Panc1 (cell line): Measurements from ENCODE around the gene MAP1B. TPM values are rescaled to one million over a fixed set of nuclear protein-coding genes. Genes with fewer than 3 reads are reported as not detected.

ENCODE experiments used
- ATAC-seq: fragments of 200-7000 bp; cut with Tn5 transposase; 2 replicates; pipeline ENCODE4 v1.9.1; 2020; ENCODE audit warnings: mild to moderate bottlenecking, moderate library complexity
- BruUV-seq: library from RNA; stranded (reverse); fragments of 400-500 nt; replicated peaks from 2 replicates; lab custom pipeline; 2021; lab: Mats Ljungman, UMichigan
- CTCF ChIA-PET: fragments of 300-600 bp; sonication (Branson Sonifier 250); formaldehyde crosslinking; loops from one replicate; lab custom pipeline; 2022; ENCODE audit warnings: antibody characterized with exemption; lab: Charles Lee
- POLR2A ChIA-PET: fragments of 300-600 bp; sonication (Branson Sonifier 250); formaldehyde crosslinking; loops from one replicate; lab custom pipeline; 2022; ENCODE audit warnings: antibody characterized with exemption; lab: Charles Lee
- DNase-seq: peaks from one replicate; pipeline ENCODE4 v3.0.0-alpha.2; 2010; ENCODE audit warnings: low read depth, low spot score
- H3K27ac ChIP-seq: 2 replicates; pipeline ENCODE4 v1.5.1; 2011; ENCODE audit warnings: mild to moderate bottlenecking, low read length, inconsistent platforms
- H3K27me3 ChIP-seq: fragments of 200-500 bp; sonication (Bioruptor generic); 2 replicates; pipeline ENCODE4 v1.6.0; 2014; ENCODE audit warnings: low read length, inconsistent platforms; ENCODE audit not compliant: control insufficient read depth, insufficient read depth
- H3K36me3 ChIP-seq: fragments of 200-500 bp; sonication (Bioruptor generic); 2 replicates; pipeline ENCODE4 v1.5.1; 2014; ENCODE audit warnings: inconsistent platforms, mild to moderate bottlenecking, low read length, moderate library complexity; ENCODE audit not compliant: control insufficient read depth, insufficient read depth
- H3K4me1 ChIP-seq: 2 replicates; pipeline ENCODE4 v1.5.1; 2011; ENCODE audit warnings: inconsistent platforms, mild to moderate bottlenecking, low read length, moderate library complexity; ENCODE audit not compliant: control insufficient read depth, insufficient read depth
- H3K4me3 ChIP-seq, 2 experiments: 2 replicates each; pipeline ENCODE4 v1.5.1; 2011 to 2012; ENCODE audit warnings: low read depth in 2 of 2, low read length in 2 of 2, mild to moderate bottlenecking in 2 of 2, inconsistent platforms in 1 of 2, moderate library complexity in 1 of 2
- H3K9me3 ChIP-seq: fragments of 200-500 bp; sonication (Bioruptor generic); 2 replicates; pipeline ENCODE4 v1.5.1; 2014; ENCODE audit warnings: low read depth, mild to moderate bottlenecking, inconsistent platforms, low read length, moderate library complexity; ENCODE audit not compliant: control insufficient read depth, insufficient read depth
- POLR2AphosphoS5 ChIP-seq: IDR thresholded peaks from 2 replicates; pipeline ENCODE4 v1.6.1; 2012; ENCODE audit warnings: mild to moderate bottlenecking, low read depth, low read length, moderate library complexity
- REST ChIP-seq, 2 experiments: IDR thresholded peaks; 2 replicates each; pipeline ENCODE4 v1.6.1; 2011 to 2012; ENCODE audit warnings: low read depth in 2 of 2, control low read depth in 1 of 2, low read length in 1 of 2, mild to moderate bottlenecking in 1 of 2, moderate library complexity in 1 of 2; ENCODE audit not compliant: insufficient read depth in 1 of 2
- SIN3A ChIP-seq: IDR thresholded peaks from 2 replicates; pipeline ENCODE4 v1.6.1; 2012; ENCODE audit warnings: low read depth, mild to moderate bottlenecking, low read length, moderate library complexity, borderline replicate concordance; ENCODE audit not compliant: insufficient read depth
- TCF7L2 ChIP-seq: IDR thresholded peaks from 2 replicates; pipeline ENCODE4 v1.6.1; 2011; ENCODE audit warnings: mild to moderate bottlenecking, low read depth, low read length, inconsistent platforms
- in situ Hi-C: cut with HindIII; loops from 2 replicates; pipeline ENCODE4 v1.10.0; 2016; ENCODE audit warnings: low sequenced_read_pairs, low pct_unique_long_range_greater_than_20kb
- intact Hi-C: fragments of 100-400 bp; cut with micrococcal nuclease; formaldehyde crosslinking; loops from one replicate; pipeline ENCODE4 v1.10.0; 2022; ENCODE audit not compliant: unreplicated experiment
- total RNA-seq: library from RNA; stranded (reverse); gene quantifications from one replicate; pipeline ENCODE4 v1.2.1, GENCODE V29; 2021; ENCODE audit not compliant: unreplicated experiment
- TF ChIP-seq, protein P1 (sequence below): fragments of 450-650 bp; IDR thresholded peaks from 2 replicates; pipeline ENCODE4 v1.5.1; 2017; ENCODE audit warnings: mild to moderate bottlenecking

MAP1B gene
- total RNA-seq, 1 experiment from 2014 or later = 82.3 TPM

DNA sequence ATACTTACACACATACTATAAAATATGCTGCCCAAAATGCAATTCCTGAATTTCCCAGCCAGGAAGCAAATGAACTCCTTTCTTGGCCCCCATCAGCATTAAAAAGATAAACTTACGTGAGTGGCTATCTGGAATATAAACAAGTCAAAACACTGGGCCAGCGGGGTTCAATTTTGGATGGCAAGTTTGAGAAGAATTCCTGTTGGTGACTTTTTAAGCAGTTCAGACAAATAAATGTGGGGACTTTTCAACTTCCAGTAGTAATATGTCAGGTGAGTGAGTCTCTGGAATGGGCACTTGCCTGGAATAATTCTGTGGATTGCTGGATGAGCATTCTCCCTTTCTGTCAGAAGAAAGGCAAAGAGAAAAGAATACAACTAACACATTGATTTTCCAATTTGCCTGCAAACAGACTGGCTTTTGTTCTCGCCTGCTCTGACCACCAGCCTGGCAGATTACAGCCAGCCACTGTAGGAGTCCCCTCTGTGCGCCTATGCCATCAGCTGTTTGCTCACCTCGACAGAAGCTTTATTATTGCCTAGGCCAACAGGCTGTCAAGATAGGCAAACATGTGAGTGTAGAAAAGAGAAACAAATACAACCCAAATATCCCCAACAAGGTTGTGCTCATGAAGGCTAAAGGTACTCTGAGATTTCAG lies 134.2 kb downstream of the MAP1B start:
- in situ Hi-C loops (no loop called here), intact Hi-C loops (no loop called here)
- TF ChIP-seq, protein P1, sequence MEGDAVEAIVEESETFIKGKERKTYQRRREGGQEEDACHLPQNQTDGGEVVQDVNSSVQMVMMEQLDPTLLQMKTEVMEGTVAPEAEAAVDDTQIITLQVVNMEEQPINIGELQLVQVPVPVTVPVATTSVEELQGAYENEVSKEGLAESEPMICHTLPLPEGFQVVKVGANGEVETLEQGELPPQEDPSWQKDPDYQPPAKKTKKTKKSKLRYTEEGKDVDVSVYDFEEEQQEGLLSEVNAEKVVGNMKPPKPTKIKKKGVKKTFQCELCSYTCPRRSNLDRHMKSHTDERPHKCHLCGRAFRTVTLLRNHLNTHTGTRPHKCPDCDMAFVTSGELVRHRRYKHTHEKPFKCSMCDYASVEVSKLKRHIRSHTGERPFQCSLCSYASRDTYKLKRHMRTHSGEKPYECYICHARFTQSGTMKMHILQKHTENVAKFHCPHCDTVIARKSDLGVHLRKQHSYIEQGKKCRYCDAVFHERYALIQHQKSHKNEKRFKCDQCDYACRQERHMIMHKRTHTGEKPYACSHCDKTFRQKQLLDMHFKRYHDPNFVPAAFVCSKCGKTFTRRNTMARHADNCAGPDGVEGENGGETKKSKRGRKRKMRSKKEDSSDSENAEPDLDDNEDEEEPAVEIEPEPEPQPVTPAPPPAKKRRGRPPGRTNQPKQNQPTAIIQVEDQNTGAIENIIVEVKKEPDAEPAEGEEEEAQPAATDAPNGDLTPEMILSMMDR = no peak
- TF ChIP-seq POLR2AphosphoS5 (no peak), SIN3A (no peak), REST (IDR thresholded peaks at IDR 0.05; ENCODE audit: insufficient read depth in 1 of 2, low read depth in 2 of 2, low read length in 1 of 2) (no peak), TCF7L2 (no peak)
- Histone ChIP-seq H3K36me3 (peaks cover 4% of the 10 kb centered on the region; the same call in 1 of the 2 replicates), H3K27me3 (no peaks in the 10 kb centered on the region), H3K27ac (0 out of 2 replicates have a peak overlapping the region, but pooled peaks have one; percentile 35), H3K4me1 (peaks cover 12% of the 10 kb centered on the region; the same call in 1 of the 2 replicates), H3K9me3 (no peaks in the 10 kb centered on the region), H3K4me3 (no peak overlapping the region)
- ATAC-seq (no peak), DNase-seq (no peak)
- ChIA-PET CTCF (no interaction called here), POLR2A (no interaction called here)
- no TSS peak for BruUV-seq

- H3K9me3 ChIP-seq = no peaks in the 10 kb centered on the region
- H3K36me3 ChIP-seq = peaks cover 3% of the 10 kb centered on the region; the same call in 1 of the 2 replicates
- no peaks in the 10 kb centered on the region for H3K27me3 ChIP-seq
- no peak for TF ChIP-seq TCF7L2
- TF ChIP-seq, protein P1 = no peak
- TF ChIP-seq SIN3A = no peak
- TF ChIP-seq REST (IDR thresholded peaks at IDR 0.05; ENCODE audit: insufficient read depth in 1 of 2, low read depth in 2 of 2, low read length in 1 of 2) = no peak
- TF ChIP-seq POLR2AphosphoS5 = no peak
- intact Hi-C loops = no loop called here
- CTCF ChIA-PET = no interaction called here
- no peak overlapping the region for H3K4me3 ChIP-seq
- peak overlapping the region; percentile 30; the same call in 1 of the 2 replicates for H3K27ac ChIP-seq
- DNase-seq = no peak
- ATAC-seq = no peak
- in situ Hi-C loops = no loop called here
- peaks cover 27% of the 10 kb centered on the region for H3K4me1 ChIP-seq
- BruUV-seq = no TSS peak
- POLR2A ChIA-PET = no interaction called here
These were observed 135.7 kb downstream of the MAP1B start for GRCh38 chr5:72242796-72243475.
